Measurements from ENCODE around the gene CDH11.

- no peak for TF ChIP-seq CTCF (IDR thresholded peaks at IDR 0.05; ENCODE audit: low read length)
- TF ChIP-seq EZH2 (optimal IDR thresholded peaks at IDR 0.05; ENCODE audit: low read depth, low read length) = no peak
- no peak for TF ChIP-seq EZH2phosphoT487 (IDR thresholded peaks at IDR 0.05; ENCODE audit: low read length)
Measured at GRCh38 chr16:64993464-64993863, 128.4 kb downstream of the CDH11 start.
